ENCODE results near the gene DMD.

DMD gene

GRCh38 chrX:33014949-33015348 is 196.4 kb downstream of the DMD start:
- DNase-seq = no peak

GRCh38 chrX:33014086-33014485 is 197.3 kb downstream of the DMD start:
- DNase-seq = no peak

- no peak for DNase-seq
Observed at GRCh38 chrX:33001107-33001506, 210.2 kb downstream of the DMD start.

GRCh38 chrX:32998776-32999175 is 212.6 kb downstream of the DMD start:
- DNase-seq = no peak

GRCh38 chrX:32995427-32995826 is 215.9 kb downstream of the DMD start:
- no peak for DNase-seq

- DNase-seq = no peak
Observed at GRCh38 chrX:32987142-32987541, 224.2 kb downstream of the DMD start.

GRCh38 chrX:32985544-32985943 is 225.8 kb downstream of the DMD start:
- no peak for DNase-seq

GRCh38 chrX:32966821-32967355 is 244.5 kb downstream of the DMD start:
- no peak for DNase-seq

- no peak for DNase-seq
Observed at GRCh38 chrX:32954125-32954524, 257.2 kb downstream of the DMD start.

- no peak for DNase-seq
Observed at GRCh38 chrX:32948130-32948529, 263.2 kb downstream of the DMD start.

GRCh38 chrX:32937043-32937442 is 274.3 kb downstream of the DMD start:
- no peak for DNase-seq

GRCh38 chrX:32933548-32933947 is 277.8 kb downstream of the DMD start:
- no peak for DNase-seq

GRCh38 chrX:32929040-32929439 is 282.3 kb downstream of the DMD start:
- DNase-seq = no peak

- no peak for DNase-seq
Observed at GRCh38 chrX:32896088-32896487, 315.3 kb downstream of the DMD start.

GRCh38 chrX:32894679-32895078 is 316.7 kb downstream of the DMD start:
- no peak for DNase-seq

GRCh38 chrX:32893751-32894150 is 317.6 kb downstream of the DMD start:
- DNase-seq = no peak

GRCh38 chrX:32877592-32877991 is 333.8 kb downstream of the DMD start:
- DNase-seq = no peak

- DNase-seq = no peak
Observed at GRCh38 chrX:32874839-32875238, 336.5 kb downstream of the DMD start.

- no peak for DNase-seq
Observed at GRCh38 chrX:32873786-32874185, 337.6 kb downstream of the DMD start.

GRCh38 chrX:32871636-32872035 is 339.7 kb downstream of the DMD start:
- DNase-seq = no peak

GRCh38 chrX:32868524-32868895 is 342.8 kb downstream of the DMD start:
- no peak for DNase-seq

GRCh38 chrX:32867781-32868523 is 343.4 kb downstream of the DMD start:
- DNase-seq = no peak

- DNase-seq = no peak
Observed at GRCh38 chrX:32852203-32852602, 359.1 kb downstream of the DMD start.

GRCh38 chrX:32851556-32851955 is 359.8 kb downstream of the DMD start:
- DNase-seq = no peak

GRCh38 chrX:32847921-32848320 is 363.4 kb downstream of the DMD start:
- no peak for DNase-seq
